HEK293 (cell line): Measurements from ENCODE around the gene PPP1R14C.

Experiments used
- CTCF ChIA-PET: fragments of 350-600 bp; formaldehyde crosslinking; extraction: SDS; loops from one replicate; lab custom pipeline; 2021; ENCODE audit warnings: antibody characterized with exemption; lab: Yijun Ruan, JAX
- POLR2A ChIA-PET: fragments of 300-600 bp; formaldehyde crosslinking; extraction: SDS; loops from one replicate; lab custom pipeline; 2020; ENCODE audit warnings: antibody characterized with exemption, inconsistent platforms; lab: Yijun Ruan, JAX
- H3K27ac ChIP-seq: fragments of 200-500 bp; sonication (Bioruptor generic); 2 replicates; pipeline ENCODE4 v1.5.1; 2014; ENCODE audit warnings: low read depth, low read length, control low read depth, inconsistent platforms; ENCODE audit errors: extremely low read depth
- H3K36me3 ChIP-seq, 2 experiments: fragments of 200-500 bp in 1 of 2; sonication (Bioruptor generic) in 1 of 2; 1 replicate in 1 of 2; 2 replicates in 1 of 2; pipeline ENCODE4 v1.5.1; 2014 to 2017; ENCODE audit warnings: inconsistent platforms in 2 of 2, low read length in 2 of 2; ENCODE audit not compliant: control insufficient read depth in 2 of 2, insufficient read depth in 1 of 2
- H3K4me1 ChIP-seq: fragments of 200-500 bp; sonication (Bioruptor generic); 2 replicates; pipeline ENCODE4 v1.5.1; 2014; ENCODE audit warnings: mild to moderate bottlenecking, low read length, inconsistent platforms; ENCODE audit not compliant: control insufficient read depth, insufficient read depth
- H3K4me3 ChIP-seq: 2 replicates; pipeline ENCODE4 v1.5.1; 2011; ENCODE audit warnings: low read depth, mild to moderate bottlenecking, control low read depth, low read length, moderate library complexity
- H3K9me3 ChIP-seq: fragments of 200-500 bp; sonication (Bioruptor generic); 2 replicates; pipeline ENCODE4 v1.5.1; 2014; ENCODE audit warnings: low read depth, low read length, inconsistent platforms; ENCODE audit not compliant: control insufficient read depth, insufficient read depth
- BCL11A ChIP-seq: fragments of 450-650 bp; formaldehyde crosslinking; IDR thresholded peaks from 2 replicates; pipeline ENCODE4 v1.5.1; 2016; ENCODE audit warnings: low read depth, missing biosample characterization, missing genetic modification characterization
- GLIS2 ChIP-seq: fragments of 450-650 bp; formaldehyde crosslinking; IDR thresholded peaks from 2 replicates; pipeline ENCODE4 v1.5.1; 2016; ENCODE audit warnings: missing biosample characterization, missing genetic modification characterization
- HOXD13 ChIP-seq: sonication (generic); formaldehyde crosslinking; IDR thresholded peaks from 2 replicates; pipeline ENCODE4 v1.8.0; 2022; ENCODE audit warnings: missing genetic modification reagents, borderline replicate concordance
- KLF9 ChIP-seq: fragments of 450-650 bp; formaldehyde crosslinking; IDR thresholded peaks from 2 replicates; pipeline ENCODE4 v1.5.1; 2016; ENCODE audit warnings: missing biosample characterization, missing genetic modification characterization, low read depth
- OSR2 ChIP-seq: fragments of 450-650 bp; formaldehyde crosslinking; IDR thresholded peaks from 2 replicates; pipeline ENCODE4 v1.5.1; 2016; ENCODE audit warnings: missing biosample characterization, missing genetic modification characterization
- SCRT1 ChIP-seq: fragments of 450-650 bp; formaldehyde crosslinking; IDR thresholded peaks from 2 replicates; pipeline ENCODE4 v1.5.1; 2016; ENCODE audit warnings: missing biosample characterization, missing genetic modification characterization, borderline replicate concordance
- ZBTB7A ChIP-seq: fragments of 450-650 bp; formaldehyde crosslinking; IDR thresholded peaks from 2 replicates; pipeline ENCODE4 v1.5.1; 2016; ENCODE audit warnings: low read depth, missing biosample characterization, missing genetic modification characterization
- ZBTB8A ChIP-seq: fragments of 450-650 bp; formaldehyde crosslinking; IDR thresholded peaks from 2 replicates; pipeline ENCODE4 v1.5.1; 2016; ENCODE audit warnings: missing biosample characterization, missing genetic modification characterization
- ZEB2 ChIP-seq: fragments of 450-650 bp; formaldehyde crosslinking; IDR thresholded peaks from 2 replicates; pipeline ENCODE4 v1.5.1; 2016; ENCODE audit warnings: missing biosample characterization, missing genetic modification characterization
- ZNF121 ChIP-seq: fragments of 450-650 bp; formaldehyde crosslinking; IDR thresholded peaks from 2 replicates; pipeline ENCODE4 v1.5.1; 2016; ENCODE audit warnings: missing biosample characterization, missing genetic modification characterization
- ZNF132 ChIP-seq: fragments of 450-650 bp; formaldehyde crosslinking; IDR thresholded peaks from 2 replicates; pipeline ENCODE4 v1.5.1; 2017; ENCODE audit warnings: missing biosample characterization, missing genetic modification characterization, borderline replicate concordance
- ZNF133 ChIP-seq: fragments of 450-650 bp; formaldehyde crosslinking; IDR thresholded peaks from 2 replicates; pipeline ENCODE4 v1.5.1; 2016; ENCODE audit warnings: missing biosample characterization, missing genetic modification characterization
- ZNF138 ChIP-seq: fragments of 450-650 bp; formaldehyde crosslinking; IDR thresholded peaks from 2 replicates; pipeline ENCODE4 v1.5.1; 2016; ENCODE audit warnings: missing biosample characterization, missing genetic modification characterization, borderline replicate concordance
- ZNF146 ChIP-seq: fragments of 450-650 bp; formaldehyde crosslinking; IDR thresholded peaks from 2 replicates; pipeline ENCODE4 v1.5.1; 2016; ENCODE audit warnings: missing biosample characterization, missing genetic modification characterization
- ZNF175 ChIP-seq: fragments of 450-650 bp; formaldehyde crosslinking; IDR thresholded peaks from 2 replicates; pipeline ENCODE4 v1.5.1; 2016; ENCODE audit warnings: missing biosample characterization, missing genetic modification characterization
- ZNF19 ChIP-seq: fragments of 450-650 bp; formaldehyde crosslinking; IDR thresholded peaks from 2 replicates; pipeline ENCODE4; 2016; ENCODE audit warnings: missing biosample characterization, missing genetic modification characterization, low read depth
- ZNF239 ChIP-seq: fragments of 450-650 bp; formaldehyde crosslinking; IDR thresholded peaks from 2 replicates; pipeline ENCODE4 v1.5.1; 2016; ENCODE audit warnings: missing biosample characterization, missing genetic modification characterization
- ZNF266 ChIP-seq: fragments of 450-650 bp; formaldehyde crosslinking; IDR thresholded peaks from 2 replicates; pipeline ENCODE4 v1.5.1; 2016; ENCODE audit warnings: missing biosample characterization, missing genetic modification characterization, low read depth
- ZNF350 ChIP-seq: fragments of 450-650 bp; formaldehyde crosslinking; IDR thresholded peaks from 2 replicates; pipeline ENCODE4 v1.5.0; 2017; ENCODE audit warnings: missing biosample characterization, mild to moderate bottlenecking, missing genetic modification characterization
- ZNF391 ChIP-seq: fragments of 450-650 bp; formaldehyde crosslinking; IDR thresholded peaks from 2 replicates; pipeline ENCODE4 v1.5.1; 2016; ENCODE audit warnings: low read depth, missing biosample characterization, missing genetic modification characterization, borderline replicate concordance
- ZNF48 ChIP-seq: fragments of 450-650 bp; formaldehyde crosslinking; IDR thresholded peaks from 2 replicates; pipeline ENCODE4 v1.5.1; 2016; ENCODE audit warnings: missing biosample characterization, missing genetic modification characterization
- ZNF571 ChIP-seq: fragments of 450-650 bp; formaldehyde crosslinking; IDR thresholded peaks from 2 replicates; pipeline ENCODE4 v1.5.0; 2017; ENCODE audit warnings: missing biosample characterization, missing genetic modification characterization
- ZNF624 ChIP-seq: fragments of 450-650 bp; formaldehyde crosslinking; IDR thresholded peaks from 2 replicates; pipeline ENCODE4 v1.5.1; 2017; ENCODE audit warnings: missing biosample characterization, missing genetic modification characterization
- ZNF654 ChIP-seq: fragments of 450-650 bp; formaldehyde crosslinking; IDR thresholded peaks from 2 replicates; pipeline ENCODE4 v1.5.1; 2016; ENCODE audit warnings: low read depth, missing biosample characterization, missing genetic modification characterization
- ZNF785 ChIP-seq: fragments of 450-650 bp; formaldehyde crosslinking; IDR thresholded peaks from 2 replicates; pipeline ENCODE4 v1.5.1; 2016; ENCODE audit warnings: missing biosample characterization, missing genetic modification characterization
- ZNF837 ChIP-seq: fragments of 450-650 bp; formaldehyde crosslinking; IDR thresholded peaks from 2 replicates; pipeline ENCODE4 v1.5.1; 2016; ENCODE audit warnings: missing biosample characterization, missing genetic modification characterization
- TF ChIP-seq, protein P1 (sequence below): fragments of 450-650 bp; formaldehyde crosslinking; IDR thresholded peaks from 2 replicates; pipeline ENCODE4 v1.5.1; 2017; ENCODE audit warnings: missing biosample characterization, missing genetic modification characterization
- TF ChIP-seq, protein P2 (sequence below): fragments of 450-650 bp; formaldehyde crosslinking; IDR thresholded peaks from 2 replicates; pipeline ENCODE4 v1.5.1; 2016; ENCODE audit warnings: missing biosample characterization, missing genetic modification characterization
- TF ChIP-seq, protein P3 (sequence below): IDR thresholded peaks from 2 replicates; pipeline ENCODE4 v1.6.1; 2011; ENCODE audit warnings: mild to moderate bottlenecking, low read depth, low read length, borderline replicate concordance
- TF ChIP-seq, protein P4 (sequence below): fragments of 450-650 bp; formaldehyde crosslinking; IDR thresholded peaks from 2 replicates; pipeline ENCODE4 v1.5.1; 2016; ENCODE audit warnings: missing biosample characterization, missing genetic modification characterization
- TF ChIP-seq, protein P5 (sequence below): fragments of 450-650 bp; formaldehyde crosslinking; IDR thresholded peaks from 2 replicates; pipeline ENCODE4 v1.5.1; 2016; ENCODE audit warnings: missing biosample characterization, missing genetic modification characterization

Gene PPP1R14C

DNA sequence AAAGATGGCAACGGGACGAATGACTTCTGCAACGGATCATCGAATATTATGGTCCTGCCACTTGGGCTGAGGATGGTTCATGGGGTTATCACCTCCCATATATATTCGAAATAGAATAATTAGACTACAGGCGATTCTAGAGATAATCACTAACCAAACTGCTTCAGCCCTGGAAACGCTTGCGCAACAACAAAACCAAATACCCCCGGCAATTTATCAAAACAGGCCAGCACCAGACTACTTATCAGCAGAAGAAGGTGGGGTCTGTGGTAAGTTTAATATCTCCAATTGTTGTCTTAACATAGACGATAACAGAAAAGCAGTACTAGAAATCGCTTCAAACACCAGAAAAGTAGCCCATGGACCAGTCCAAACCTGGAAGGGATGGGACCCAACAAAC lies 42.9 kb upstream of the PPP1R14C start:
- no peak overlapping the region for H3K27ac ChIP-seq
- TF ChIP-seq ZBTB7A (no peak), ZNF175 (tag by site-specific recombination) (no peak), ZNF266 (no peak), ZNF654 (tag by site-specific recombination) (no peak), ZNF133 (tag by site-specific recombination) (no peak), ZBTB8A (tag by site-specific recombination) (no peak), ZNF239 (tag by site-specific recombination) (no peak), ZNF391 (no peak), ZNF837 (no peak), ZNF350 (tag by site-specific recombination) (no peak), ZNF48 (tag by site-specific recombination) (no peak), ZNF146 (tag by site-specific recombination) (no peak), ZNF571 (no peak), ZNF624 (tag by site-specific recombination) (no peak), HOXD13 (CRISPR knock-in tag) (no peak), ZNF785 (tag by site-specific recombination) (no peak)
- TF ChIP-seq, protein P1, sequence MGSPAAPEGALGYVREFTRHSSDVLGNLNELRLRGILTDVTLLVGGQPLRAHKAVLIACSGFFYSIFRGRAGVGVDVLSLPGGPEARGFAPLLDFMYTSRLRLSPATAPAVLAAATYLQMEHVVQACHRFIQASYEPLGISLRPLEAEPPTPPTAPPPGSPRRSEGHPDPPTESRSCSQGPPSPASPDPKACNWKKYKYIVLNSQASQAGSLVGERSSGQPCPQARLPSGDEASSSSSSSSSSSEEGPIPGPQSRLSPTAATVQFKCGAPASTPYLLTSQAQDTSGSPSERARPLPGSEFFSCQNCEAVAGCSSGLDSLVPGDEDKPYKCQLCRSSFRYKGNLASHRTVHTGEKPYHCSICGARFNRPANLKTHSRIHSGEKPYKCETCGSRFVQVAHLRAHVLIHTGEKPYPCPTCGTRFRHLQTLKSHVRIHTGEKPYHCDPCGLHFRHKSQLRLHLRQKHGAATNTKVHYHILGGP (tag by site-specific recombination), result no peak
- TF ChIP-seq, protein P2, sequence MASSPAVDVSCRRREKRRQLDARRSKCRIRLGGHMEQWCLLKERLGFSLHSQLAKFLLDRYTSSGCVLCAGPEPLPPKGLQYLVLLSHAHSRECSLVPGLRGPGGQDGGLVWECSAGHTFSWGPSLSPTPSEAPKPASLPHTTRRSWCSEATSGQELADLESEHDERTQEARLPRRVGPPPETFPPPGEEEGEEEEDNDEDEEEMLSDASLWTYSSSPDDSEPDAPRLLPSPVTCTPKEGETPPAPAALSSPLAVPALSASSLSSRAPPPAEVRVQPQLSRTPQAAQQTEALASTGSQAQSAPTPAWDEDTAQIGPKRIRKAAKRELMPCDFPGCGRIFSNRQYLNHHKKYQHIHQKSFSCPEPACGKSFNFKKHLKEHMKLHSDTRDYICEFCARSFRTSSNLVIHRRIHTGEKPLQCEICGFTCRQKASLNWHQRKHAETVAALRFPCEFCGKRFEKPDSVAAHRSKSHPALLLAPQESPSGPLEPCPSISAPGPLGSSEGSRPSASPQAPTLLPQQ (tag by site-specific recombination), result no peak
- TF ChIP-seq, all 188 proteins: peak for 0
- Histone ChIP-seq H3K36me3 (no peaks in the 10 kb centered on the region), H3K9me3 (no peaks in the 10 kb centered on the region), H3K4me1 (no peaks in the 10 kb centered on the region), H3K4me3 (no peak overlapping the region)
- CTCF ChIA-PET, result no interaction called here
- POLR2A ChIA-PET, result no interaction called here

DNA sequence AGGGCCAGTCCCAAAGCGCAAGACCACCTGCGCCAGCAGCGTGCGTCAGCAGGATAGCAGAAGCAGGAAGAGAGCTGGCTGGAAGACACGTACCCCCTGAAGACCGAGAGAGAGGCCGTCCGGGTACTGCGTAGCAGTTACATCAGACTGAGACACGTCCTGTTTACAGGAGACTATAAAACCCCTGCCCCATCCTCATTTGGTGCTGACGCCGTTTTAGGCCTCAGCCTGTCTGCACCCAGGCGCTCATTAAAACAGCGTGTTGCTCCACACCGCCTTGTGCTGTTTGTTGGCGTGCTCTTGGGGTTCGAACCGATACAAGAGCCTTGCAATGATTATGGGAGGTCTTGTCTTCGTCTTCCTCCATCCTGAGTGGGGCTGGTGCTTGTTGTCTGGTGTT lies 42.1 kb upstream of the PPP1R14C start:
- Histone ChIP-seq H3K4me1 (no peaks in the 10 kb centered on the region), H3K9me3 (no peaks in the 10 kb centered on the region)
- POLR2A ChIA-PET, result no interaction called here
- no peak for TF ChIP-seq OSR2 (tag by site-specific recombination)
- TF ChIP-seq ZNF19 (tag by site-specific recombination), result no peak
- no peak for TF ChIP-seq KLF9 (tag by site-specific recombination)
- no peak for TF ChIP-seq ZEB2 (tag by site-specific recombination)
- TF ChIP-seq, protein P3, sequence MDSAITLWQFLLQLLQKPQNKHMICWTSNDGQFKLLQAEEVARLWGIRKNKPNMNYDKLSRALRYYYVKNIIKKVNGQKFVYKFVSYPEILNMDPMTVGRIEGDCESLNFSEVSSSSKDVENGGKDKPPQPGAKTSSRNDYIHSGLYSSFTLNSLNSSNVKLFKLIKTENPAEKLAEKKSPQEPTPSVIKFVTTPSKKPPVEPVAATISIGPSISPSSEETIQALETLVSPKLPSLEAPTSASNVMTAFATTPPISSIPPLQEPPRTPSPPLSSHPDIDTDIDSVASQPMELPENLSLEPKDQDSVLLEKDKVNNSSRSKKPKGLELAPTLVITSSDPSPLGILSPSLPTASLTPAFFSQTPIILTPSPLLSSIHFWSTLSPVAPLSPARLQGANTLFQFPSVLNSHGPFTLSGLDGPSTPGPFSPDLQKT, result no peak
- no peak for TF ChIP-seq ZNF138 (tag by site-specific recombination)
- no peak for TF ChIP-seq ZNF121
- TF ChIP-seq, protein P4, sequence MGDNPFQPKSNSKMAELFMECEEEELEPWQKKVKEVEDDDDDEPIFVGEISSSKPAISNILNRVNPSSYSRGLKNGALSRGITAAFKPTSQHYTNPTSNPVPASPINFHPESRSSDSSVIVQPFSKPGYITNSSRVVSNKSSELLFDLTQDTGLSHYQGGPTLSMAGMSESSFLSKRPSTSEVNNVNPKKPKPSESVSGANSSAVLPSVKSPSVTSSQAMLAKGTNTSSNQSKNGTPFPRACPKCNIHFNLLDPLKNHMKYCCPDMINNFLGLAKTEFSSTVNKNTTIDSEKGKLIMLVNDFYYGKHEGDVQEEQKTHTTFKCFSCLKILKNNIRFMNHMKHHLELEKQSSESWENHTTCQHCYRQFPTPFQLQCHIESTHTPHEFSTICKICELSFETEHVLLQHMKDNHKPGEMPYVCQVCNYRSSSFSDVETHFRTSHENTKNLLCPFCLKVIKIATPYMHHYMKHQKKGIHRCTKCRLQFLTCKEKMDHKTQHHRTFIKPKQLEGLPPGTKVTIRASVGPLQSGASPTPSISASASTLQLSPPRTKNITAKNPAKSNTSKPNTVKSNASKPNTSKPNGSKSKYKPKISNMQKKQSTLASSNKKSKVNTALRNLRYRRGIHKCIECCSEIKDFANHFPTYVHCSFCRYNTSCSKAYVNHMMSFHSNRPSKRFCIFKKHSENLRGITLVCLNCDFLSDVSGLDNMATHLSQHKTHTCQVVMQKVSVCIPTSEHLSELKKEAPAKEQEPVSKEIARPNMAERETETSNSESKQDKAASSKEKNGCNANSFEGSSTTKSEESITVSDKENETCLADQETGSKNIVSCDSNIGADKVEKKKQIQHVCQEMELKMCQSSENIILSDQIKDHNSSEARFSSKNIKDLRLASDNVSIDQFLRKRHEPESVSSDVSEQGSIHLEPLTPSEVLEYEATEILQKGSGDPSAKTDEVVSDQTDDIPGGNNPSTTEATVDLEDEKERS (tag by site-specific recombination), result no peak
- TF ChIP-seq SCRT1, result no peak
- TF ChIP-seq ZNF132, result no peak
- TF ChIP-seq GLIS2 (tag by site-specific recombination), result no peak
- TF ChIP-seq ZNF350 (tag by site-specific recombination), result no peak
- TF ChIP-seq BCL11A (tag by site-specific recombination), result no peak
- TF ChIP-seq, protein P5, sequence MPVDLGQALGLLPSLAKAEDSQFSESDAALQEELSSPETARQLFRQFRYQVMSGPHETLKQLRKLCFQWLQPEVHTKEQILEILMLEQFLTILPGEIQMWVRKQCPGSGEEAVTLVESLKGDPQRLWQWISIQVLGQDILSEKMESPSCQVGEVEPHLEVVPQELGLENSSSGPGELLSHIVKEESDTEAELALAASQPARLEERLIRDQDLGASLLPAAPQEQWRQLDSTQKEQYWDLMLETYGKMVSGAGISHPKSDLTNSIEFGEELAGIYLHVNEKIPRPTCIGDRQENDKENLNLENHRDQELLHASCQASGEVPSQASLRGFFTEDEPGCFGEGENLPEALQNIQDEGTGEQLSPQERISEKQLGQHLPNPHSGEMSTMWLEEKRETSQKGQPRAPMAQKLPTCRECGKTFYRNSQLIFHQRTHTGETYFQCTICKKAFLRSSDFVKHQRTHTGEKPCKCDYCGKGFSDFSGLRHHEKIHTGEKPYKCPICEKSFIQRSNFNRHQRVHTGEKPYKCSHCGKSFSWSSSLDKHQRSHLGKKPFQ, result no peak
- TF ChIP-seq, all 188 proteins: peak for 0
- H3K27ac ChIP-seq, result no peak overlapping the region
- no peaks in the 10 kb centered on the region for H3K36me3 ChIP-seq
- H3K4me3 ChIP-seq, result no peak overlapping the region
- CTCF ChIA-PET, result no interaction called here
